Prostate gland (tissue), 2 donors: ENCODE data around the gene PPID.

Experiments
- CTCF ChIP-seq, 4 experiments: fragments of 200-600 bp in 2 of 4; fragments of 450-650 bp in 2 of 4; sonication (generic) in 2 of 4; IDR thresholded peaks; 1 replicate in 3 of 4; 2 replicates in 1 of 4; pipeline ENCODE4 v1.5.1; 2016 to 2019; ENCODE audit warnings: antibody characterized with exemption in 4 of 4, mild to moderate bottlenecking in 2 of 4, moderate library complexity in 2 of 4
- POLR2A ChIP-seq: fragments of 450-650 bp; IDR thresholded peaks from one replicate; pipeline ENCODE4 v1.6.1; 2016; ENCODE audit warnings: antibody characterized with exemption, mild to moderate bottlenecking

- no peak for TF ChIP-seq CTCF (IDR thresholded peaks at IDR 0.05)
- TF ChIP-seq POLR2A: no peak
Measured at GRCh38 chr4:158722291-158722916, 792 bp downstream of the PPID start.
